ENCODE data around the gene UBA7. TPM values are rescaled to one million over a fixed set of nuclear protein-coding genes. Genes with fewer than 3 reads are reported as not detected.

UBA7 gene
- total RNA-seq, 2 donors from 2014 or later = 1.0 to 3.4 TPM

DNA sequence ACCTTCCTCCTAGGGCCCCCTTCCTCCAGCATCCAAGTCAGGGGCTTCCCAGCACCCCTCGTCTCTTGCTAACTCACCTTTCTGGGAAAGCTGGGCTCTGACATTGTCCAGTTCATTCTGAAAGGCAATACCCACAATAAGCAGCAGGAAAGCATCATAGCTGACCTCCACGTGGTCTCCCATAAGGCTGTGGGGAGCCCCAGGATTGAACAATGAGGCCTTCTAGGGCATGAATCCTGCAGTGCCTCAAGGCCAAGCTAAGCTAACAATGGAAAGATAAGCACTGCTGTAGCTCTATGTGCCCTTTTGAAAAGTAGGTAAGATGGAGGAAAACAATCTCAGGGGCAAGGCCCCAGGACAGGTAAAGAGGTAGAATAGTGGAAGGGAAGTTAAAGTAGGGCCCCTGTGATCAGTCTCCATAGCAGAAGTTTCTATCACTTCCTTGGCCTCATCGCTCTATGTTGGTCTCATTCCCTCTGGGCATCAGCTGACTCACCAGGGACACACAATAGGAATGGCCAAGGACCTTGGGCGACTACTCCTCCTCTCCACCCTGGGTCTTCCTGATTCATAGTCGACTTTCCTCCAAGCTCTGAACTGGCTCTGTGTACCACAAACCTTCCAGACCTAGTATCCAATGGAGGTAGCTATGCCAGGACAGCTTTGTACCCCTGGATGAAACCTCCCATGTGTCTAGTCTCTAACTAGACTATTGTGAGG lies 30.9 kb upstream of the UBA7 start:
- H3K36me3 ChIP-seq (ENCODE audit: control insufficient read depth, insufficient read depth, low read length) = peaks cover 41% of the 10 kb centered on the region
- Mint-ChIP-seq H3K27me3 (ENCODE audit: insufficient read depth) (no peaks in the 10 kb centered on the region), H3K9me3 (no peaks in the 10 kb centered on the region), H3K36me3 (ENCODE audit: low read depth) (peaks cover 29% of the 10 kb centered on the region), H3K4me3 (no peak overlapping the region), H3K27ac (no peak overlapping the region), H3K4me1 (no peaks in the 10 kb centered on the region)
- H3K4me3 ChIP-seq (ENCODE audit: low read length) = no peak overlapping the region
- no peak overlapping the region for H3K9ac ChIP-seq (ENCODE audit: extremely low read depth, low read length, poor library complexity, severe bottlenecking)
- H3K27me3 ChIP-seq (ENCODE audit: control insufficient read depth, insufficient read depth, low read length, poor library complexity, severe bottlenecking) = no peaks in the 10 kb centered on the region
- no peak for DNase-seq
- no peak overlapping the region for H3K27ac ChIP-seq (ENCODE audit: low read depth, low read length)
- no peaks in the 10 kb centered on the region for H3K4me1 ChIP-seq (ENCODE audit: control insufficient read depth, insufficient read depth, low read length)
- 86 to 92% methylated on average over 3 to 5 of the region's 5 CpGs for WGBS, 2 experiments (ENCODE audit: insufficient coverage in 1 of 2, insufficient read length in 1 of 2)
- no peaks in the 10 kb centered on the region for H3K9me3 ChIP-seq (ENCODE audit: control insufficient read depth, low read length)
- TF ChIP-seq, protein P1, sequence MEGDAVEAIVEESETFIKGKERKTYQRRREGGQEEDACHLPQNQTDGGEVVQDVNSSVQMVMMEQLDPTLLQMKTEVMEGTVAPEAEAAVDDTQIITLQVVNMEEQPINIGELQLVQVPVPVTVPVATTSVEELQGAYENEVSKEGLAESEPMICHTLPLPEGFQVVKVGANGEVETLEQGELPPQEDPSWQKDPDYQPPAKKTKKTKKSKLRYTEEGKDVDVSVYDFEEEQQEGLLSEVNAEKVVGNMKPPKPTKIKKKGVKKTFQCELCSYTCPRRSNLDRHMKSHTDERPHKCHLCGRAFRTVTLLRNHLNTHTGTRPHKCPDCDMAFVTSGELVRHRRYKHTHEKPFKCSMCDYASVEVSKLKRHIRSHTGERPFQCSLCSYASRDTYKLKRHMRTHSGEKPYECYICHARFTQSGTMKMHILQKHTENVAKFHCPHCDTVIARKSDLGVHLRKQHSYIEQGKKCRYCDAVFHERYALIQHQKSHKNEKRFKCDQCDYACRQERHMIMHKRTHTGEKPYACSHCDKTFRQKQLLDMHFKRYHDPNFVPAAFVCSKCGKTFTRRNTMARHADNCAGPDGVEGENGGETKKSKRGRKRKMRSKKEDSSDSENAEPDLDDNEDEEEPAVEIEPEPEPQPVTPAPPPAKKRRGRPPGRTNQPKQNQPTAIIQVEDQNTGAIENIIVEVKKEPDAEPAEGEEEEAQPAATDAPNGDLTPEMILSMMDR (conservative IDR thresholded peaks at IDR 0.05) = no peak

DNA sequence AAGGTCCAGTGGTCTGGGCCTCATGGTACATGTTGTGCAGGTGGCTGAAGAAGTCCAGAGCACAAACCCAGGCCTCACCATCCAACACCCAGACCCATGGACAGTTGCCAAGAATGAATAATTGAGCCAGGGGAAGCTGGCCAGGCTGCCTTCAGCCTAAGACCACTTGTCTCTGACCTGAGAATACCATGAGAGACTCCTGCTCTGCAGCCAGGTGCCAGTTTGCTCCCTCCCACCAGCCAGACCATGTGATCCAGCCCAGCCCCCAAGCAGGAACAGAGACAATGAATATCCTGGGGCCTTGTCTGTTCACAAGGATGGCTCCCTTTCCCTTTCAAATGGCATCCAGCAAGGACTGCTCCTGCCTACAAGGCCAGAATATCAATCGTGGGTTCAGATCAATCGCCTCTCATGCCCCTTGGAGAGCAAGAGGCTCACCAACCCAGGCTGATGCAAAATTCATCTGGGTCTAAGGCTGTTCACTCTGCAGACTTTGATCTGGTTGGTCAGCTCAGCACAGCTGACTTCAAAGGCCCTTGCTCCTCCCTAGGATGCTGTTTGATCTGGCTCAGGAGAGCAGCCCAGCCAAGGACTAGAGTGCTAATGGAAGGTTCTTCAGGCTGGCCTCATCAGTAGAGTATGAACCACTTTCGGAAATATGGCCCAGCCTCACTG lies 29.2 kb upstream of the UBA7 start:
- Mint-ChIP-seq H3K4me1 (no peaks in the 10 kb centered on the region), H3K9me3 (no peaks in the 10 kb centered on the region), H3K36me3 (ENCODE audit: low read depth) (peaks cover 33% of the 10 kb centered on the region), H3K27ac (no peak overlapping the region), H3K4me3 (no peak overlapping the region), H3K27me3 (ENCODE audit: insufficient read depth) (no peaks in the 10 kb centered on the region)
- no peaks in the 10 kb centered on the region for H3K27me3 ChIP-seq (ENCODE audit: control insufficient read depth, insufficient read depth, low read length, poor library complexity, severe bottlenecking)
- H3K9ac ChIP-seq (ENCODE audit: extremely low read depth, low read length, poor library complexity, severe bottlenecking) = no peak overlapping the region
- TF ChIP-seq, protein P1 (conservative IDR thresholded peaks at IDR 0.05) = no peak
- no peaks in the 10 kb centered on the region for H3K4me1 ChIP-seq (ENCODE audit: control insufficient read depth, insufficient read depth, low read length)
- peaks cover 47% of the 10 kb centered on the region for H3K36me3 ChIP-seq (ENCODE audit: control insufficient read depth, insufficient read depth, low read length)
- WGBS, 2 experiments (ENCODE audit: insufficient coverage in 1 of 2, insufficient read length in 1 of 2) = 79 to 87% methylated on average over 2 to 3 of the region's 3 CpGs
- no peak overlapping the region for H3K4me3 ChIP-seq (ENCODE audit: low read length)
- H3K27ac ChIP-seq (ENCODE audit: low read depth, low read length) = no peak overlapping the region
- DNase-seq = no peak
- no peaks in the 10 kb centered on the region for H3K9me3 ChIP-seq (ENCODE audit: control insufficient read depth, low read length)

DNA sequence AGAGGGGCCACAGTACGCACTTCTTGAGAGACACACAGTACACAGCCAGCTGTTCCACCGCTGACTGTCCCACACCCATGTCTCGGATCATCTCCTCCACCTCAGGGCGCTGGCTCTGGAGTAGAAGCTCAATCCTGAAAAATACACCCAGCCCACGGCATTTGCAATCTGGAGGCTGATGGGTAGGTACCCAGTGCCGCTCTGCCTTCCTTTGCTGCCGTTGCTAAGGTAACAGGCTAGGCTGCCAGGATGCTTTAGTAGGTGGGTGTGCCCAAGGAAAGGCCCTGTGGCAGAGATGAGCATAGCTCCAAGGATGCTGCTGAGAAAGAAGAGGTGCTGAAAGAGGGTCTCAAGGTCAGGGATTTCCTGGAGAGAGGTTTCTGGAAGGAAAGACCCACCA lies 28.1 kb upstream of the UBA7 start:
- DNase-seq = no peak
- Mint-ChIP-seq H3K27ac (no peak overlapping the region), H3K36me3 (ENCODE audit: low read depth) (peaks cover 38% of the 10 kb centered on the region), H3K4me3 (no peak overlapping the region), H3K4me1 (peaks cover 2% of the 10 kb centered on the region), H3K9me3 (no peaks in the 10 kb centered on the region), H3K27me3 (ENCODE audit: insufficient read depth) (no peaks in the 10 kb centered on the region)
- WGBS, 2 experiments (ENCODE audit: insufficient coverage in 1 of 2, insufficient read length in 1 of 2) = 95% methylated on average over 7 of the region's 7 CpGs; no CpG with 5 or more reads in 1 of the 2 experiments
- Histone ChIP-seq H3K27ac (ENCODE audit: low read depth, low read length) (no peak overlapping the region), H3K4me1 (ENCODE audit: control insufficient read depth, insufficient read depth, low read length) (no peaks in the 10 kb centered on the region), H3K9me3 (ENCODE audit: control insufficient read depth, low read length) (no peaks in the 10 kb centered on the region), H3K4me3 (ENCODE audit: low read length) (no peak overlapping the region), H3K27me3 (ENCODE audit: control insufficient read depth, insufficient read depth, low read length, poor library complexity, severe bottlenecking) (no peaks in the 10 kb centered on the region), H3K9ac (ENCODE audit: extremely low read depth, low read length, poor library complexity, severe bottlenecking) (no peak overlapping the region), H3K36me3 (ENCODE audit: control insufficient read depth, insufficient read depth, low read length) (peaks cover 53% of the 10 kb centered on the region)
- TF ChIP-seq, protein P1 (conservative IDR thresholded peaks at IDR 0.05) = no peak

Measured in endodermal cell (in vitro differentiated cells).